Left lobe of liver (tissue), 2 donors: Measurements from ENCODE around the gene PARD6B. TPM values are rescaled to one million over a fixed set of nuclear protein-coding genes. Genes with fewer than 3 reads are reported as not detected.
"Not testable (repeated sequence)": the region's sequence is repeated elsewhere in the genome, so short reads cannot be mapped to it uniquely, and the experiment has no call there.

Experiments used
- ATAC-seq: fragments of 200-7000 bp; cut with Tn5 transposase; one replicate; pipeline ENCODE4 v1.9.1; 2020; ENCODE audit warnings: mild to moderate bottlenecking, moderate library complexity
- DNase-seq: peaks from one replicate; pipeline ENCODE4 v3.0.0-alpha.2; 2020; ENCODE audit warnings: low spot score
- total RNA-seq: library from RNA; stranded (reverse); gene quantifications from one replicate; pipeline ENCODE4 v1.2.1, GENCODE V29; 2021
- donor health status: DM: no; HTN: no; CAD: no; lungs with moderate emphysema.
- donor health status: DM: no; HTN: yes; CAD: no.

The PARD6B gene
- total RNA-seq, 1 donor from 2014 or later, result 10.9 TPM

DNA sequence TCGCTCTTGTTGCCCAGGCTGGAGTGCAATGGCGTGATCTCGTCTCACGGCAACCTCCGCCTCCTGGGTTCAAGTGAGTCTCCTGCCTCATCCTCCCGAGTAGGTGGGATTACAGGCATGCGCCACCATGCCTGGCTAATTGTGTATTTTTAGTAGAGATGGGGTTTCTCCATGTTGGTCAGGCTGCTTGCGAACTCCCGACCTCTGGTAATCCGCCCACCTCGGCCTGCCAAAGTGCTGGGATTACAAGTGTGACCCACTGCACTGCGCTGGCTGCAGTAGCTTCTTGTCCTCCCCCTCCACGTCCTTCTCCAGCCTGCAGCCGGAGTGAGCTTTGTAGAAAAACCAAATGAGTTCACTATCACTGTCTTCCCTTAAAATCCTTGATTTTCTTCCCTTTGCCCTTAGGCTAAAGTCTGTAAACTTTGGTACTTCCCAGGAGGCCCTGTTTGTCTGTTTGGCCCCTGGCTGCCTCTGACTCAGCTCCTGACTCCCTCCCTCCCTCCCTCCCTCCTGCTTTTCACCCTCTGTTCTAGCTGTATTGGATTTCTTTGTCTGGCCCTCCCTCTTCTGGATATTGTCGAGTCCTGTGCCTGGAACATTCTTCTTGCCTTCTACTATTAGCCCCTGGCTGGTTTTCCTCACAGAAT is 12.9 kb downstream of the PARD6B start:
- ATAC-seq (peak; percentile 86), DNase-seq (peak; percentile 78)

DNA sequence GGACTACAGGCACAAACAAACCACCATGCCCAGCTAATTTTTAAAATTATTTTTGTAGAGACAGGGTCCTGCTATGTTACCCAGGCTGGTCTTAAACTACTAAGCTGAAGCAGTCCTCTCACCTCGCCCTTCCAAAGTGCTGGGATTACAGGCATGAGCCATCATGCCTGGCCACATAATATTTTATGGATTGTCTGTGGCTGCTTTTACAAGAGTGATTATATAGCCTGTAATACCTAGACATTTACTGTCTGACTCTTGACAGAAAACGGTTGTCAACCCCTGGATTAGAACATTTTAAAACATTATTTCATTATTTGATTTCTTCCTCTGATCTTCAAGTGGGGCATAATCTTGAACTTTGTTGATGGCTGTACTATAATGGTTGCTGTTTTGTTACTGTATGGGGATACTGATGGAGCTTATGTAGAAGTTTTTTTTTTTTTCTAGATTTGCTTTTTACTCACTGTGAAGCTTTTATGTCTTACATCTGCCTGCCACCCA is 14.3 kb downstream of the PARD6B start:
- ATAC-seq (no peak), DNase-seq (no peak)

- DNase-seq, result peak; percentile 62
- peak; percentile 63 for ATAC-seq
These were observed 15.0 kb downstream of the PARD6B start for GRCh38 chr20:50746138-50746940.

DNA sequence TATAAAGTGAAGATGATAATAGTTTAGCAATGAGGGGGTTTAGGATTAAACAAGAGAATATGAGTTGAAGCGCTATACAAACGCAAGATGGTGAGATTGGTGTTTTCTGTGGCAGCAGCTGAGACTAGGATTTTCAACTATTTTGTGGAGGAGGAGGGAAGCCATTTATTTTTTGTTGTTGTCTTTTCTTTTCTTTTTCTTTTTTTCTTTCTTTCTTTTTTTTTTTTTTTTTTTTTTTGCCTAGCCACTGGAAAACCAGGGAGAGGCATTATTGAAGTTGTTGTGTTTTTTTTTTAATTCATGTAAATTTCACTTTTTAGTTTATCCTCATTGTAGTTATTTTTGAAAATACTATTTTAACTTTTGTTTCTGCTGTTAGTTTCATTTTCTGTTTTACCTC is 15.9 kb downstream of the PARD6B start:
- DNase-seq (no peak), ATAC-seq (no peak)

DNA sequence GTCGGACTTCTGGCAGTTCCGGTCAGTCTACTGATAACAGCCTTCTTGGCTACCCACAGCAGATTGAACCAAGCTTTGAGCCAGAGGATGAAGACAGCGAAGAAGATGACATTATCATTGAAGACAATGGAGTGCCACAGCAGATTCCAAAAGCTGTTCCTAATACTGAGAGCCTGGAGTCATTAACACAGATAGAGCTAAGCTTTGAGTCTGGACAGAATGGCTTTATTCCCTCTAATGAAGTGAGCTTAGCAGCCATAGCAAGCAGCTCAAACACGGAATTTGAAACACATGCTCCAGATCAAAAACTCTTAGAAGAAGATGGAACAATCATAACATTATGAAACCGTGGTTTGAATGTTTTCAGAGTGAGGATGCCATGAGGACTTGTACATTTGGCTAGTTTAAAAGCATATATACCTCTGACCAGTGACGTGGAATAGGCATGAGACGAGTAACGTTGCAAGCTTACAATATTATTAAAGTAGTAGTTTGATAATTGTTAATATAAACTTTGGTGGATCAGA is 18.8 kb downstream of the PARD6B start:
- ATAC-seq (no peak), DNase-seq (peak; percentile 28)

GRCh38 chr20:50753152-50753551 is 21.8 kb downstream of the PARD6B start:
- DNase-seq (no peak), ATAC-seq (no peak)

DNA sequence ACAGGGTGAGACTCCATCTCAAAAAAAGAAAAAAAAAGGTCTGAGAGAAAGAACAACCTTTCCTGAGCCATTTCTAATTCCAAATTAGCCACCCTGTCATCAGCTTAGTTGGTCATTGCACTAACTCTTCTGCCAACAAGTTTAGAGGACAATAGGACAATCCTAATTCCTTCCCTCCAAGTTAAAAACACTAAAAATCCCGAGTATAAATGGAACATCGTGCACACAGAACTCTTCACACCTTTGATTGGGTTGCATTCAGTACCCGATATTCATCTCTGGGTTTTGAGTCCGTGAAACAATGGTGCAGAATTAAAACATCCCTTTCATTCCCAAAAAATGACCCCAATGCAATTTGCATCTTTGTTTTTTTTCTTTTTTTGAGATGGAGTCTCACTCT is 23.0 kb downstream of the PARD6B start:
- no peak for ATAC-seq

DNA sequence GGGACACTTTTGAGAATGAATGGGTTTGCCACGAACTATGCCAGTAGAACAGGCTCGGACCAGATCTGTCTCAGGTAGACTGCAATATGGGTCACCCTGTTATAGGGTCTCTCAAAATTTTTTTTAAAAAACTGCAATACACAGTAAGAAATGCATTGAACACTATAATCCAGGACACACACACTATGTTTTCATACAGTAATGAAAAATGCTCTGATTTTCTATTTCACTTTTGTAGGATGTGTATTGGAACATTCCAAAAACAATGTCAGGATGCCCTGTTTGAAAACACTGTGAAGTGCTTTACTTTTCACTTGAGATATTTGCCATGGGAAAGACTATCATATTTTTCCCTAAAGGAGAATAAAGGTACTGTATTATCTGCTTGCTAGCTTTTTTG is 25.1 kb downstream of the PARD6B start:
- DNase-seq (no peak), ATAC-seq (no peak)

More for the DNA sequence above, 23.0 kb downstream of the PARD6B start:
- DNase-seq, result no peak

GRCh38 chr20:50758469-50758868 is 27.1 kb downstream of the PARD6B start:
- ATAC-seq, result no peak

DNA sequence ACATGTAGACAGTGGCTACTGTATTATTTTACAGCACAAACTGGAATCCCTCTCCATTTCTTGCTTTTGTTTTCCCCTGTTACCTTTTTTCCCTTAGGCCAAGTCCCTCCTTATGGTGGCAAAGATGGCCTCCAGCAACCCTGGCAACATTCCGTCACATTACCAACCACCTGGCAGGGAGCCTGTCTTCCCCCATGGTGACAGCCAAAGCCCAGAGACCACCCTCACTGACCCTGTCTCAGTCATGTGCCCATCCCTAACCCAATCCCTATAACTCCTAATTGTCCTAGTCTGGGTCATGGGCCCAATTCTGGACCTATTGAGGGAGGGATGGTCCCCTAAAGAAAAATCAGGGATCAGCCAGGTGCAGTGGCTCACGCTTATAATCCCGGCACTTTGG is 27.6 kb downstream of the PARD6B start:
- DNase-seq, result peak; percentile 38
- ATAC-seq, result no peak

More at GRCh38 chr20:50758469-50758868, 27.1 kb downstream of the PARD6B start:
- no peak for DNase-seq

GRCh38 chr20:50759678-50760077 is 28.3 kb downstream of the PARD6B start:
- peak; percentile 14 for DNase-seq
- ATAC-seq, result no peak

GRCh38 chr20:50762045-50762422 is 30.7 kb downstream of the PARD6B start:
- DNase-seq (peak; percentile 42), ATAC-seq (peak; percentile 2)

DNA sequence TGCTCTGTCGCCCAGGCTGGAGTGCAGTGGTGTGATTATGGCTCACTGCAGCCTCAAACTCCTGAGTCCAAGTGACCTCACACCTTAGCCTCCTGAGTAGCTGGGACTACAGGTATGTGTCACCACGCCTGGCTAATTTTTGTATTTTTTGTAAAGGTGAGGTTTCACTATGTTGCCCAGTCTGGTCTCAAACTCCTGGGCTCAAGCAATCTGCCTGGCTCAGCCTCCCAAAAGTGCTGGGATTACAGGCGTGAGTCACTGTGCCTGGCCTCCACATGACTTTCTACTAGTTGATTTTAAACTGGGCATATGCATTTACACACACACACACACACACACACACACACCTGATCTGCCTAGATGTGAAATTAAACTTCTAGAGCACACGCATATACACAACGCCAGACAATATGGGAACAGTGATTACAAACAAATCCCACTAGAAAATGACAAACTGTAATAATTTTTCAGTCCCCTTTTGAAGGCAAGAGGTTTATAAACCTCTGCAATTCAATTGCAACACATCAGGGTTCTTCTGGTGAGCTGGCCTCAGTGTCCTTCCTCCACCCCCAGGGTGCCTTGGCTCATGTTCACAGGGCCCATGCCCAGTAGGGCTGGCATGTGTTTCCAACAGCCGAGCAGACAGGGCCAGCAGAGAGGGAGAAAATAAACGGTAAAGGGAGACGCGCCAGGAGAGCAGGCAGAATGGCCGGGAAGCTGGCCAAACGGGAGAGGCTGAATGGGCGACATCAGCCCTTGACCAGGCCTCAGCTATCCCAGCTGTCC is 31.2 kb downstream of the PARD6B start:
- DNase-seq (peak; percentile 97), ATAC-seq (peak; percentile 97)

- peak; percentile 46 for DNase-seq
- ATAC-seq, result not testable (repeated sequence)
These were observed 32.4 kb downstream of the PARD6B start for GRCh38 chr20:50763550-50764458.

- peak; percentile 35 for DNase-seq
- not testable (repeated sequence) for ATAC-seq
These were observed 33.9 kb downstream of the PARD6B start for GRCh38 chr20:50765251-50765650.

- ATAC-seq (no peak), DNase-seq (no peak)
These were observed 34.3 kb downstream of the PARD6B start for GRCh38 chr20:50765674-50766073.

GRCh38 chr20:50766955-50767809 is 35.8 kb downstream of the PARD6B start:
- not testable (repeated sequence) for ATAC-seq
- DNase-seq, result peak; percentile 23

DNA sequence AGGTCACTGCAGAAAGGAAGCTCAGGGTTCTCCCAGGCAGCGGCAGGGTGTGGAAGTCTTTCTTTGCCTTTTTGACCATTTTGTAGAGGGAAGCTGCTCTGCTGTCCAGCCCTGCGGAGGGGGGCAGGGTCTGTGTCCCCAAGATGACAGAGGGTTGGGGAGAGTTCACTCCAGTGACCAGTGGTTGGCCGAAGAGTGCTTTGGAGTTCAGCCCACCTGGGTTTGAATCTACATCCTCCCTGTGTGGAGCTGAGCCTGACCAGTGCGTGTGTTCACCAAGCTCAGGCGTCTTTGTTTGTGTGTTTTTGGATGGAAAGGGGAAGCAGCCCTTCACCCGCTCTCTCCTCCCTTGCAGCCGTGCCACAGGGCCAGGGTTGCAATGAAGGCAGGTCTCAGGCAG is 37.6 kb downstream of the PARD6B start:
- not testable (repeated sequence) for ATAC-seq
- peak; percentile 10 for DNase-seq

DNA sequence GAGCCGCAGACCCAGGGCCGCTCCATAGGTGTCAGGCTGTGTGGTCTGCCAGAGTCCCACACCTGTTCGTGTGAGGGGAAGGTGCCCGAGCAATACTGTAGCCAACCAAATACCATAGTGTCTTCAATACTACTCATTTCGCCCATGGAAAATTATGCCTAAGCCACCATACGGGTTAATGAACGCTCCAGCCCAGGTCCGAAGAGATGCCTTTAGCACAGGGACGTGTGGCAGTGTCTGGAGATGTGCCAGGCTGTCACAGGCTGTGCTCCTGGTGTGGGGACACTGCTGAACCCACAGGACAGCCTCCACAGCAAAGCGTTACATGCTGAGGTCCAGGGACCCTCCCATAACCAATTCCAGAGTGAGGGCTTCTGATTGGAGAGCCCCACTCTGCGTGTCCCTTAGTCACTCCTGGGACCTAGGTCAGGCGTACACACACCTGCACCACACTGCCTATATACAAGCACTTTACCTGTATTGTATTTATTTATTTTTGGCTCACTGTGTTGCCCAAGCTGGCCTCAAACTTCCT is 38.2 kb downstream of the PARD6B start:
- DNase-seq, result peak; percentile 16
- ATAC-seq, result not testable (repeated sequence)
